ENCODE measurements around the gene LMAN1.

DNA sequence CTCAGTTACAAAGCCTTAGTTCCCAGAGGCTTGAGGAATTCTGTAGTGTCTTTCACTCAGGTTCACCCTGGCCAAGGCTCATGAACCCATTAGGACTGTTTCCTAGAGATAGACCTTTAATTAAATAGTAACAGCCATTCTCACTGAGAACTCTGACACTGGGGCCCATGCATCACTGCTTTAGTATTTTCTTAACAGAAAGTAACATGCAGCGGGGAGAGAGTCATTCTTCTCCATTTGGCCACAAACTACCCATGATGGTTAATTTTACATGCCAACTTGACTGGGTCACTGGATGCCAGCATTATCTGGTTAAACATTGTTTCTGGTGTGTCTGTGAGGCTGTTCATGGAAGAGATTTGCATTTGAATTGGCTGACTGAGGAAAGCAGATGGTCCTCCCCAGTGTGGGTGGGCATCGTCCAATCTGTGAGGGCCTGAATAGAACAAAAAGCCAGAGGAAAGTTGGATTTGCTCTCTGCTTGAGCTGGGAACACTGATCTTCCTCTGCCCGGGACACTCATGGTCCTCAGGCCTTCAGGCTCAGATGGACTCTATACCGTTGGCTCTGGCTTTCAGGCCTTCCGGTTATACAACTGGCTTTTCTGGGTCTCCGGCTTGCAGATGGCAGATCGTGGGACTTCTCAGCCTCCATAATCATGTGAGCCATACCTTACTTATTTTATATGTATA lies 35.0 kb downstream of the LMAN1 start:
- no peak for TF ChIP-seq EZH2 (IDR thresholded peaks at IDR 0.05)
- TF ChIP-seq SIN3A (IDR thresholded peaks at IDR 0.05; ENCODE audit: low read depth), result no peak
- TF ChIP-seq, protein P1, sequence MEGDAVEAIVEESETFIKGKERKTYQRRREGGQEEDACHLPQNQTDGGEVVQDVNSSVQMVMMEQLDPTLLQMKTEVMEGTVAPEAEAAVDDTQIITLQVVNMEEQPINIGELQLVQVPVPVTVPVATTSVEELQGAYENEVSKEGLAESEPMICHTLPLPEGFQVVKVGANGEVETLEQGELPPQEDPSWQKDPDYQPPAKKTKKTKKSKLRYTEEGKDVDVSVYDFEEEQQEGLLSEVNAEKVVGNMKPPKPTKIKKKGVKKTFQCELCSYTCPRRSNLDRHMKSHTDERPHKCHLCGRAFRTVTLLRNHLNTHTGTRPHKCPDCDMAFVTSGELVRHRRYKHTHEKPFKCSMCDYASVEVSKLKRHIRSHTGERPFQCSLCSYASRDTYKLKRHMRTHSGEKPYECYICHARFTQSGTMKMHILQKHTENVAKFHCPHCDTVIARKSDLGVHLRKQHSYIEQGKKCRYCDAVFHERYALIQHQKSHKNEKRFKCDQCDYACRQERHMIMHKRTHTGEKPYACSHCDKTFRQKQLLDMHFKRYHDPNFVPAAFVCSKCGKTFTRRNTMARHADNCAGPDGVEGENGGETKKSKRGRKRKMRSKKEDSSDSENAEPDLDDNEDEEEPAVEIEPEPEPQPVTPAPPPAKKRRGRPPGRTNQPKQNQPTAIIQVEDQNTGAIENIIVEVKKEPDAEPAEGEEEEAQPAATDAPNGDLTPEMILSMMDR (IDR thresholded peaks at IDR 0.05 in 2 of 3, conservative IDR thresholded peaks at IDR 0.05 in 1 of 3; ENCODE audit: borderline replicate concordance in 1 of 3, insufficient read depth in 1 of 3, low read depth in 2 of 3, low read length in 2 of 3), result no peak
- no peak for TF ChIP-seq POLR2A (IDR thresholded peaks at IDR 0.05; ENCODE audit: borderline replicate concordance, extremely low read depth, insufficient read depth, insufficient read length)
- no peak for TF ChIP-seq CEBPB (IDR thresholded peaks at IDR 0.05; ENCODE audit: low read depth)
- TF ChIP-seq, protein P2, sequence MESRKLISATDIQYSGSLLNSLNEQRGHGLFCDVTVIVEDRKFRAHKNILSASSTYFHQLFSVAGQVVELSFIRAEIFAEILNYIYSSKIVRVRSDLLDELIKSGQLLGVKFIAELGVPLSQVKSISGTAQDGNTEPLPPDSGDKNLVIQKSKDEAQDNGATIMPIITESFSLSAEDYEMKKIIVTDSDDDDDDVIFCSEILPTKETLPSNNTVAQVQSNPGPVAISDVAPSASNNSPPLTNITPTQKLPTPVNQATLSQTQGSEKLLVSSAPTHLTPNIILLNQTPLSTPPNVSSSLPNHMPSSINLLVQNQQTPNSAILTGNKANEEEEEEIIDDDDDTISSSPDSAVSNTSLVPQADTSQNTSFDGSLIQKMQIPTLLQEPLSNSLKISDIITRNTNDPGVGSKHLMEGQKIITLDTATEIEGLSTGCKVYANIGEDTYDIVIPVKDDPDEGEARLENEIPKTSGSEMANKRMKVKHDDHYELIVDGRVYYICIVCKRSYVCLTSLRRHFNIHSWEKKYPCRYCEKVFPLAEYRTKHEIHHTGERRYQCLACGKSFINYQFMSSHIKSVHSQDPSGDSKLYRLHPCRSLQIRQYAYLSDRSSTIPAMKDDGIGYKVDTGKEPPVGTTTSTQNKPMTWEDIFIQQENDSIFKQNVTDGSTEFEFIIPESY (IDR thresholded peaks at IDR 0.05; ENCODE audit: extremely low read depth, insufficient replicate concordance, low read length), result no peak
- TF ChIP-seq EZH2phosphoT487 (IDR thresholded peaks at IDR 0.05; ENCODE audit: borderline replicate concordance), result no peak
- TF ChIP-seq, protein P3, sequence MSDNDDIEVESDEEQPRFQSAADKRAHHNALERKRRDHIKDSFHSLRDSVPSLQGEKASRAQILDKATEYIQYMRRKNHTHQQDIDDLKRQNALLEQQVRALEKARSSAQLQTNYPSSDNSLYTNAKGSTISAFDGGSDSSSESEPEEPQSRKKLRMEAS (IDR thresholded peaks at IDR 0.05), result no peak
- TF ChIP-seq ZNF274 (IDR thresholded peaks at IDR 0.05; ENCODE audit: low read depth, low read length), result no peak
- TF ChIP-seq RAD21 (IDR thresholded peaks at IDR 0.05; ENCODE audit: low read depth), result no peak

Data from HCT116 (cell line).